Measurements from ENCODE around the gene MINDY4. TPM values are rescaled to one million over a fixed set of nuclear protein-coding genes. Genes with fewer than 3 reads are reported as not detected.

Gene MINDY4
- total RNA-seq, 1 donor from 2014 or later = 4.1 TPM

GRCh38 chr7:30810986-30811385 is 39.8 kb downstream of the MINDY4 start:
- no peak overlapping the region for H3K4me3 Mint-ChIP-seq (ENCODE audit: unreplicated experiment)
- H3K9me3 Mint-ChIP-seq (ENCODE audit: unreplicated experiment) = peaks cover 2% of the 10 kb centered on the region
- FAIRE-seq = no peak

GRCh38 chr7:30812676-30813075 is 41.5 kb downstream of the MINDY4 start:
- H3K36me3 Mint-ChIP-seq (ENCODE audit: low read depth, unreplicated experiment) = no peaks in the 10 kb centered on the region
- no peak overlapping the region for H3K27ac Mint-ChIP-seq (ENCODE audit: unreplicated experiment)
- Histone ChIP-seq H3K9me3 (ENCODE audit: insufficient read depth, low read depth, low read length) (no peaks in the 10 kb centered on the region), H3K27me3 (ENCODE audit: insufficient read depth, low read length) (no peaks in the 10 kb centered on the region), H3K4me2 (ENCODE audit: low read length) (no peak overlapping the region), H2AFZ (ENCODE audit: low read depth, low read length) (no peak overlapping the region), H3K4me3 (ENCODE audit: insufficient read depth, low read depth, low read length) (no peak overlapping the region), H4K20me1 (ENCODE audit: insufficient read depth, low read length) (peaks cover 20% of the 10 kb centered on the region), H3K27ac (ENCODE audit: low read depth, low read length) (no peak overlapping the region), H3K79me2 (ENCODE audit: insufficient read depth, low read length) (no peaks in the 10 kb centered on the region), H3K4me1 (ENCODE audit: insufficient read depth, low read length) (no peaks in the 10 kb centered on the region), H3K36me3 (ENCODE audit: insufficient read depth, low read length) (no peaks in the 10 kb centered on the region), H3K9ac (ENCODE audit: low read length) (no peak overlapping the region)
- TF ChIP-seq EZH2 (IDR thresholded peaks at IDR 0.05; ENCODE audit: insufficient read depth, low read length) (no peak), CTCF (IDR thresholded peaks at IDR 0.05; ENCODE audit: insufficient read depth, low read depth, low read length) (no peak)
- H3K9me3 Mint-ChIP-seq (ENCODE audit: unreplicated experiment) = peaks cover under 1% of the 10 kb centered on the region
- peaks cover 2% of the 10 kb centered on the region for H3K27me3 Mint-ChIP-seq (ENCODE audit: low read depth, unreplicated experiment)
- H3K4me3 Mint-ChIP-seq (ENCODE audit: unreplicated experiment) = no peak overlapping the region
- FAIRE-seq = no peak
- peaks cover 6% of the 10 kb centered on the region for H3K4me1 Mint-ChIP-seq (ENCODE audit: low read depth, unreplicated experiment)
- no peak for DNase-seq (ENCODE audit: low read depth)

More at GRCh38 chr7:30810986-30811385, 39.8 kb downstream of the MINDY4 start:
- Histone ChIP-seq H3K9ac (ENCODE audit: low read length) (no peak overlapping the region), H3K79me2 (ENCODE audit: insufficient read depth, low read length) (no peaks in the 10 kb centered on the region), H4K20me1 (ENCODE audit: insufficient read depth, low read length) (peaks cover 20% of the 10 kb centered on the region), H3K9me3 (ENCODE audit: insufficient read depth, low read depth, low read length) (no peaks in the 10 kb centered on the region), H2AFZ (ENCODE audit: low read depth, low read length) (no peak overlapping the region), H3K36me3 (ENCODE audit: insufficient read depth, low read length) (no peaks in the 10 kb centered on the region), H3K4me2 (ENCODE audit: low read length) (no peak overlapping the region), H3K27ac (ENCODE audit: low read depth, low read length) (no peak overlapping the region), H3K4me3 (ENCODE audit: insufficient read depth, low read depth, low read length) (no peak overlapping the region), H3K27me3 (ENCODE audit: insufficient read depth, low read length) (peaks cover 7% of the 10 kb centered on the region), H3K4me1 (ENCODE audit: insufficient read depth, low read length) (no peaks in the 10 kb centered on the region)
- no peak for DNase-seq (ENCODE audit: low read depth)
- TF ChIP-seq CTCF (IDR thresholded peaks at IDR 0.05; ENCODE audit: insufficient read depth, low read depth, low read length) = no peak
- no peak for TF ChIP-seq EZH2 (IDR thresholded peaks at IDR 0.05; ENCODE audit: insufficient read depth, low read length)
- Mint-ChIP-seq H3K27ac (ENCODE audit: unreplicated experiment) (no peak overlapping the region), H3K36me3 (ENCODE audit: low read depth, unreplicated experiment) (no peaks in the 10 kb centered on the region), H3K27me3 (ENCODE audit: low read depth, unreplicated experiment) (peaks cover 2% of the 10 kb centered on the region), H3K4me1 (ENCODE audit: low read depth, unreplicated experiment) (no peaks in the 10 kb centered on the region)

- no peaks in the 10 kb centered on the region for H3K9me3 Mint-ChIP-seq (ENCODE audit: unreplicated experiment)
- peaks cover 6% of the 10 kb centered on the region for H3K4me1 Mint-ChIP-seq (ENCODE audit: low read depth, unreplicated experiment)
- Histone ChIP-seq H3K9ac (ENCODE audit: low read length) (no peak overlapping the region), H3K27me3 (ENCODE audit: insufficient read depth, low read length) (no peaks in the 10 kb centered on the region), H3K79me2 (ENCODE audit: insufficient read depth, low read length) (no peaks in the 10 kb centered on the region), H2AFZ (ENCODE audit: low read depth, low read length) (no peak overlapping the region), H3K4me2 (ENCODE audit: low read length) (no peak overlapping the region), H3K27ac (ENCODE audit: low read depth, low read length) (no peak overlapping the region), H3K36me3 (ENCODE audit: insufficient read depth, low read length) (no peaks in the 10 kb centered on the region), H3K4me1 (ENCODE audit: insufficient read depth, low read length) (no peaks in the 10 kb centered on the region), H3K9me3 (ENCODE audit: insufficient read depth, low read depth, low read length) (no peaks in the 10 kb centered on the region), H3K4me3 (ENCODE audit: insufficient read depth, low read depth, low read length) (no peak overlapping the region), H4K20me1 (ENCODE audit: insufficient read depth, low read length) (peaks cover 20% of the 10 kb centered on the region)
- H3K36me3 Mint-ChIP-seq (ENCODE audit: low read depth, unreplicated experiment) = no peaks in the 10 kb centered on the region
- no peak overlapping the region for H3K4me3 Mint-ChIP-seq (ENCODE audit: unreplicated experiment)
- DNase-seq (ENCODE audit: low read depth) (no peak), FAIRE-seq (no peak)
- TF ChIP-seq CTCF (IDR thresholded peaks at IDR 0.05; ENCODE audit: insufficient read depth, low read depth, low read length) (no peak), EZH2 (IDR thresholded peaks at IDR 0.05; ENCODE audit: insufficient read depth, low read length) (no peak)
- H3K27me3 Mint-ChIP-seq (ENCODE audit: low read depth, unreplicated experiment) = peaks cover 2% of the 10 kb centered on the region
- H3K27ac Mint-ChIP-seq (ENCODE audit: unreplicated experiment) = no peak overlapping the region
Measured at GRCh38 chr7:30813466-30813865, 42.2 kb downstream of the MINDY4 start.
